HFF-Myc (cell line): ENCODE measurements around the gene PRKAR2A.
"Not testable (repeated sequence)": the region's sequence is repeated elsewhere in the genome, so short reads cannot be mapped to it uniquely, and the experiment has no call there.

Source experiments
- DNase-seq: peaks from one replicate; pipeline ENCODE4 v3.0.0-alpha.2; 2011; ENCODE audit warnings: low read depth; ENCODE audit errors: extremely low read depth
- H3K4me3 ChIP-seq: replicated peaks from 2 replicates; pipeline ENCODE4 v1.5.1; 2011; ENCODE audit warnings: low read depth, mild to moderate bottlenecking, control low read depth, low read length
- CTCF ChIP-seq: IDR thresholded peaks from 2 replicates; pipeline ENCODE4 v1.5.1; 2012; ENCODE audit warnings: mild to moderate bottlenecking, low read depth, low read length, control low read depth; ENCODE audit errors: missing control alignments

The PRKAR2A gene

GRCh38 chr3:48756640-48757039, 91.0 kb downstream of the PRKAR2A start:
- TF ChIP-seq CTCF = no peak
- H3K4me3 ChIP-seq = no peak overlapping the region
- DNase-seq = no peak

- H3K4me3 ChIP-seq = no peak overlapping the region
- DNase-seq = no peak
- no peak for TF ChIP-seq CTCF
Measured at GRCh38 chr3:48750856-48751255, 96.8 kb downstream of the PRKAR2A start.

GRCh38 chr3:48748754-48749153, 98.9 kb downstream of the PRKAR2A start:
- TF ChIP-seq CTCF = no peak
- H3K4me3 ChIP-seq = no peak overlapping the region
- DNase-seq = no peak

- no peak for TF ChIP-seq CTCF
- H3K4me3 ChIP-seq = no peak overlapping the region
- DNase-seq = no peak
Measured at GRCh38 chr3:48747706-48748105, 100.0 kb downstream of the PRKAR2A start.

GRCh38 chr3:48747015-48747615, 100.6 kb downstream of the PRKAR2A start:
- DNase-seq = no peak
- no peak overlapping the region for H3K4me3 ChIP-seq
- TF ChIP-seq CTCF = no peak

GRCh38 chr3:48743773-48744172, 103.9 kb downstream of the PRKAR2A start:
- DNase-seq = no peak
- H3K4me3 ChIP-seq = no peak overlapping the region
- TF ChIP-seq CTCF = no peak

- DNase-seq, H3K4me3 ChIP-seq: not testable (repeated sequence)
Measured at GRCh38 chr3:48741226-48741625, 106.4 kb downstream of the PRKAR2A start.
